ENCODE data around the gene CLRN3. TPM values are rescaled to one million over a fixed set of nuclear protein-coding genes. Genes with fewer than 3 reads are reported as not detected.

Gene CLRN3
- total RNA-seq, 4 donors from 2014 or later = 0.27 TPM; not detected in 3

DNA sequence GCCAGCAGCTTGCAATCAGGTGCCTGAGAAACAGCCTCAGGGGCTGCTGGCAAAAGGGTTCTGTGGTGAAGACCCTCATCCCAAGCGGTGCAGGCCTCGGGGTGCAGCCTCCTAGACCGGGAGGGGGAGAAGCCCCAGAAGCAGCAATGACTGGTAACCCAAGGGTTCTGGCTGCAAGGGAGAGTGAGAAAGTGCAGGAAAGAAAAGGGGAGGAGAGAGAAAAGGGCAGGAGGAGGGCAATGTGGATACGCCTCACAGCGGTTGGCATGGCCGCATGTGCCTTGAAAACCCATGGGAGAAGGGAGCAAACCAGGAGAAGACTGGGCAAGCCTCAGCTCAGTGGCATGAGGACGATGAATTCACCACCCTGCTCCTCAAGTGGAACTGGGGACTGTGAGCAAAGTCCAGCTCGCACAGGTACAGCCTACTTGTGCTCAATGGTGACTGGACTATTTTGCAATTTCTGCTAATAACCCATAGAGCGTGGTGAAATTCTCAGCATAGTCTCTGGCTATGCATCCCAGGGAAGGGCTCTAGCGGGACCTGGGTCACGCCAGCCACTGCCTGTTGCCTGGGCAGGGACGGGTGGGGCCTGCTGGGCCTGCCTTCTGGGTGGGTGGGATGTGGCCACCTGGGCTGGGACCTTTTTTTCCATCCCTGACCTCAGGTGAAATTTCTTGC, 6.2 kb downstream of the CLRN3 start:
- Histone ChIP-seq H3K36me3 (no peaks in the 10 kb centered on the region), H3K4me1 (no peaks in the 10 kb centered on the region), H3K9me3 (no peaks in the 10 kb centered on the region), H3K27me3 (peaks cover 0 to 10% (median 0%) of the 10 kb centered on the region in 3 donors), H3K27ac (no peak overlapping the region), H3K4me3 (no peak overlapping the region)
- intact Hi-C loops (cut with DNase I; ENCODE audit: low total_unique reads) (no loop called here), in situ Hi-C loops (cut with MboI; ENCODE audit: low sequenced_read_pairs in 4 of 4) (no loop called here)
- TF ChIP-seq POLR2A (IDR thresholded peaks at IDR 0.05) = no peak
- no peak for TF ChIP-seq CTCF (IDR thresholded peaks at IDR 0.05 in 4 of 5, conservative IDR thresholded peaks at IDR 0.05 in 1 of 5)
- DNase-seq (no peak), ATAC-seq (no peak)

DNA sequence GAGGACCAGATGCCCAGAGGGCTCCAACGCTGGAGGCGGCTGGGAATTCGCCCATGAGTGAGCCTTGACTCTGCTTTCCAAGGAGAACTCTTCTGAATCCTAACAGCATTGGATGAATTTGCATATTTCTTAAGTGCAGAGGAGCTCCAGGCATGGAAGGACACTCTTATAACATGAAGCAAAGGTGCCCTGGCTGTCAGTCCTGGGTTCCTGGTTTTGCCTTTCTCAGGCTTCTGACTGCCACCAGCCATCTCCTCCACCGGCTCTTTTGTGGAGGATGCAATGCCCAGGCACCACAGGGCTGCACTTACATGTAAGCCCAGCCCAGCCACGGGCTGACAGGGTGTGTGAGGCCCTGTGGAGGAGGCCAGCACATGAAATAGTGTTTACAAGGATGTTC, 8.2 kb downstream of the CLRN3 start:
- DNase-seq = no peak
- no peaks in the 10 kb centered on the region for H3K9me3 ChIP-seq
- no peak overlapping the region for H3K27ac ChIP-seq
- TF ChIP-seq POLR2A (IDR thresholded peaks at IDR 0.05) (no peak), CTCF (IDR thresholded peaks at IDR 0.05 in 4 of 5, conservative IDR thresholded peaks at IDR 0.05 in 1 of 5) (no peak)
- H3K4me1 ChIP-seq = no peaks in the 10 kb centered on the region
- no peaks in the 10 kb centered on the region for H3K36me3 ChIP-seq
- intact Hi-C loops (cut with DNase I; ENCODE audit: low total_unique reads) = no loop called here
- H3K27me3 ChIP-seq = peaks cover 0 to 10% (median 0%) of the 10 kb centered on the region in 3 donors
- ATAC-seq = no peak
- in situ Hi-C loops (cut with MboI; ENCODE audit: low sequenced_read_pairs in 4 of 4) = no loop called here
- H3K4me3 ChIP-seq = no peak overlapping the region

- H3K27me3 ChIP-seq = peaks cover 0 to 3% (median 0%) of the 10 kb centered on the region in 3 donors
- TF ChIP-seq CTCF (IDR thresholded peaks at IDR 0.05 in 4 of 5, conservative IDR thresholded peaks at IDR 0.05 in 1 of 5) (no peak), POLR2A (IDR thresholded peaks at IDR 0.05) (no peak)
- H3K36me3 ChIP-seq = no peaks in the 10 kb centered on the region
- in situ Hi-C loops (cut with MboI; ENCODE audit: low sequenced_read_pairs in 4 of 4) (no loop called here), intact Hi-C loops (cut with DNase I; ENCODE audit: low total_unique reads) (no loop called here)
- H3K27ac ChIP-seq = no peak overlapping the region
- DNase-seq (no peak), ATAC-seq (no peak)
- no peak overlapping the region for H3K4me3 ChIP-seq
- H3K9me3 ChIP-seq = no peaks in the 10 kb centered on the region
- no peaks in the 10 kb centered on the region for H3K4me1 ChIP-seq
Observed at GRCh38 chr10:127883516-127883915, 9.2 kb downstream of the CLRN3 start.

DNA sequence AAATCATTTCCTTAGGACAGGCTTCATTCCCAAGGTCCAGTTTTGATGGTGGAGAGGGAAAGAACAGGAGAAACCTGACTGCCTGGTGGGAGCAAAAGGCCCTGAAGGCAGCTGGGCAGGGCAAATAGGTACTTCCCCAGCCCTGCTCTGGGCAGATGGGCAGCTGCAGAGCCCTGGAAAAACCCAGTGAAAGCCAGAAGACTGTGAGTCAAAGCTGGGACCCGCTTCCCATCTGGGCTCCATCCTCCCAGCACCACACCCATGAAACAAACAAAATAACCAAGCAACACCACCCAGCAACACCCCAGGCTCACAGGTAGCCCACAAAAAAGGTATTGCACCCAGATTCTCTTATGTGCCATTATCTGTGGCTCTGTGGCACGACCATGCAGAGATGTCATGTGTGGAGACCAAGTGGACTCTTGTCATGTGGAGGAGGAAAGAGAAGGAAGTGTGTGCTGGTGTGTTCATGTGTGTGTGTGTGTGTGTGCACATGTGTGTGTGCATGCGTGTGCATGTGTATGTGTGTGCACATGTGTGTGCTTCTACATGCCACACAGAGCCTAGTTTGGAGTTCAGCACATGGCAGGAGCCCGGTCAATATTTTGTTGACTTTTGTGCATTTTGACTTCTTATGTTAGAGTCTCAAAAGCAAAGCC, 9.8 kb downstream of the CLRN3 start:
- H3K27me3 ChIP-seq = peaks cover 0 to 3% (median 0%) of the 10 kb centered on the region in 3 donors
- no peaks in the 10 kb centered on the region for H3K36me3 ChIP-seq
- TF ChIP-seq POLR2A (IDR thresholded peaks at IDR 0.05) (no peak), CTCF (IDR thresholded peaks at IDR 0.05 in 4 of 5, conservative IDR thresholded peaks at IDR 0.05 in 1 of 5) (no peak)
- ATAC-seq (no peak), DNase-seq (no peak)
- H3K4me1 ChIP-seq = no peaks in the 10 kb centered on the region
- H3K4me3 ChIP-seq = no peak overlapping the region
- in situ Hi-C loops (cut with MboI; ENCODE audit: low sequenced_read_pairs in 4 of 4) = no loop called here
- intact Hi-C loops (cut with DNase I; ENCODE audit: low total_unique reads) = no loop called here
- no peaks in the 10 kb centered on the region for H3K9me3 ChIP-seq
- H3K27ac ChIP-seq = no peak overlapping the region

Data from gastrocnemius medialis (tissue), 4 donors.